Right atrium auricular region (tissue), 2 donors: ENCODE measurements around the gene IKZF1. TPM values are rescaled to one million over a fixed set of nuclear protein-coding genes. Genes with fewer than 3 reads are reported as not detected.

Source experiments
- DNase-seq: peaks from one replicate; pipeline ENCODE4 v3.0.0-alpha.2; 2019; ENCODE audit warnings: low spot score
- H3K27ac ChIP-seq, 2 donors: fragments of 200-600 bp; sonication (generic); 1 replicate in 1 of 2; 2 replicates in 1 of 2; pipeline ENCODE4 v1.5.1; 2016 to 2019
- H3K27me3 ChIP-seq, 2 donors: fragments of 200-600 bp; sonication (generic); one replicate each; pipeline versions ENCODE4 v1.5.1 to v1.6.0; 2017 to 2019
- H3K36me3 ChIP-seq: fragments of 200-600 bp; sonication (generic); one replicate; pipeline ENCODE4 v1.5.1; 2016
- H3K4me1 ChIP-seq, 2 donors: fragments of 200-600 bp; sonication (generic); one replicate each; pipeline versions ENCODE4 v1.5.1 to v1.6.0; 2017 to 2019
- H3K4me3 ChIP-seq, 2 donors: fragments of 200-600 bp; sonication (generic); 1 replicate in 1 of 2; 2 replicates in 1 of 2; pipeline ENCODE4 v1.5.1; 2017 to 2019; ENCODE audit warnings: mild to moderate bottlenecking in 1 of 2, moderate library complexity in 1 of 2
- H3K9me3 ChIP-seq, 2 donors: fragments of 200-600 bp; sonication (generic); one replicate each; pipeline ENCODE4 v1.5.1; 2019
- CTCF ChIP-seq, 2 donors: fragments of 200-600 bp; sonication (generic); IDR thresholded peaks; one replicate each; pipeline ENCODE4 v1.5.1; 2019; ENCODE audit warnings: antibody characterized with exemption in 2 of 2
- total RNA-seq, 2 donors: library from RNA; depleted of rRNA; stranded (reverse); fragments of >200 nt; gene quantifications; one replicate each; pipeline ENCODE4 v1.1.0, GENCODE V29; 2016

The IKZF1 gene
- total RNA-seq, 2 donors from 2014 or later: 1.7 to 9.7 TPM

- H3K27ac ChIP-seq: no peak overlapping the region
- no peak overlapping the region for H3K4me3 ChIP-seq
- no peak for TF ChIP-seq CTCF (IDR thresholded peaks at IDR 0.05)
- H3K27me3 ChIP-seq: no peaks in the 10 kb centered on the region
- no peaks in the 10 kb centered on the region for H3K4me1 ChIP-seq
- no peaks in the 10 kb centered on the region for H3K36me3 ChIP-seq
- no peaks in the 10 kb centered on the region for H3K9me3 ChIP-seq
- DNase-seq: no peak
These were observed 105.6 kb downstream of the IKZF1 start for GRCh38 chr7:50409856-50410745.

GRCh38 chr7:50411332-50411731 is 106.8 kb downstream of the IKZF1 start:
- no peak for TF ChIP-seq CTCF (IDR thresholded peaks at IDR 0.05)

GRCh38 chr7:50412973-50413372 is 108.5 kb downstream of the IKZF1 start:
- no peaks in the 10 kb centered on the region for H3K4me1 ChIP-seq
- DNase-seq: no peak
- no peak overlapping the region for H3K4me3 ChIP-seq
- H3K27ac ChIP-seq: no peak overlapping the region
- TF ChIP-seq CTCF (IDR thresholded peaks at IDR 0.05): no peak
- no peaks in the 10 kb centered on the region for H3K36me3 ChIP-seq
- H3K27me3 ChIP-seq: no peaks in the 10 kb centered on the region
- no peaks in the 10 kb centered on the region for H3K9me3 ChIP-seq

More at GRCh38 chr7:50411332-50411731, 106.8 kb downstream of the IKZF1 start:
- Histone ChIP-seq H3K36me3 (no peaks in the 10 kb centered on the region), H3K4me1 (no peaks in the 10 kb centered on the region), H3K27ac (no peak overlapping the region), H3K27me3 (no peaks in the 10 kb centered on the region), H3K9me3 (no peaks in the 10 kb centered on the region), H3K4me3 (no peak overlapping the region)
- no peak for DNase-seq

GRCh38 chr7:50413561-50413960 is 109.0 kb downstream of the IKZF1 start:
- H3K4me3 ChIP-seq: no peak overlapping the region
- DNase-seq: no peak
- TF ChIP-seq CTCF (IDR thresholded peaks at IDR 0.05): no peak
- no peaks in the 10 kb centered on the region for H3K36me3 ChIP-seq
- no peak overlapping the region for H3K27ac ChIP-seq
- H3K4me1 ChIP-seq: no peaks in the 10 kb centered on the region
- H3K9me3 ChIP-seq: no peaks in the 10 kb centered on the region
- no peaks in the 10 kb centered on the region for H3K27me3 ChIP-seq

GRCh38 chr7:50415844-50416364 is 111.4 kb downstream of the IKZF1 start:
- no peak for DNase-seq
- no peaks in the 10 kb centered on the region for H3K9me3 ChIP-seq

More at GRCh38 chr7:50415844-50416364, 111.4 kb downstream of the IKZF1 start:
- H3K27ac ChIP-seq: no peak overlapping the region
- no peak for TF ChIP-seq CTCF (IDR thresholded peaks at IDR 0.05)
- H3K36me3 ChIP-seq: no peaks in the 10 kb centered on the region
- H3K4me3 ChIP-seq: no peak overlapping the region
- no peaks in the 10 kb centered on the region for H3K4me1 ChIP-seq
- H3K27me3 ChIP-seq: no peaks in the 10 kb centered on the region
